ENCODE results near the gene NAB2.

NAB2 gene

DNA sequence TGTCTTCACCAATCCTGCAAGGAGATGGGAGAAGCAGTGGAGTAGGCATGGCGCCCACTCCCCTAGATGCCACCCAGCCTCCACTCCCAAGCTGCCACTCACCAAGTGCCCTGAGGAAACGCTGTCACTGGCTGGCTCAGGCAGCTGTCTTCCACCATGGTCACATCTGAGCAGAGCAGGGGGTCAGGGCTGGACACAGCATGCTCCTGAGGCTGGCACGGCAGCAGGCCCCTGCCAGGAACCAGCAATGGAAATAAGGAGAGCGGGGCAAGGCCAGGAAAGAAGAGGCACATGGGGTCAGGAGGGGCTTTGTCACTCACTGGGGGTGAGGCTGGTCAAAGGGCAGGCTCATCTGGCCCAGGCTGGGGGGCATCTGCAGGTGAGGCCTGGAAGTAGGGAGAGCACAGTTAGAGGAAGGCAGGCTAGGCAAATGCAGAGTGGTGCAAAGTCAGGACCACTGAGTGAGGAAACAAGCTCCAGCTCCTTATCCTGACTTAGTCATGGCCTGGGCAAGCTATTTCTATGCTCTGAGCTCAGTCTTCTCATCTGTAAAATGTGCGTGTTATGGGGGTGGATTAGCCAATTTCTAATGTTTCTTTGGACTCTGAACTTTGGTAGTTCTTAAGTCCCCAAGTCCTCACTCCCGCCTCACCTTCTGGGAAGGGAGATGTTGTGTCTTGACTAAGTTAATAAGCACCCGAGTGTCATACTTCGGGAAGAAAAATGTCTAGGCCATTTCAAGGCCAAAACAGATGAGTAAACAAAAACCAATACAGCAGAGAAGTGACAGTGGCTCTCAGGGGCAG, 8.0 kb downstream of the NAB2 start:
- CTCF ChIA-PET: interaction anchor here (0.9 to 16.3 kb wide), 7 partner anchors 11 to 146 kb away, joined by 3 to 213 read pairs (median 4); partner anchors contain the start of genes NEMP1 and STAT6
- no peak for DNase-seq (ENCODE audit: extremely low spot score)
- POLR2A ChIA-PET: no interaction called here
- TF ChIP-seq CTCF (IDR thresholded peaks at IDR 0.05; ENCODE audit: control extremely low read depth, extremely low read depth, low read depth, missing control alignments): no peak

DNA sequence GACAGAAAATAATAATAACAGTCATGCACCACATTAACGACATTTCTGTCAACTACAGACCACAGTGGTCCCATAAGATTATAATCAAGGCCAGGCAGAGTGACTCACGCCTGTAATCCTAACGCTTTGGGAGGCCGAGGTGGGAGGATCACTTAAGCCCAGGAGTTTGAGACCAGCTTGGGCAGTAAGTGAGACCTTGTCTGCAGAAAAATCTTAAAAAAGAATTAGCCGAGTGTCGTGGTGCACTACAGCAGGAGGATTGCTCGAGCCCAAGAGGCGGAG, 8.6 kb downstream of the NAB2 start:
- CTCF ChIA-PET: interaction anchor here (0.9 to 16.3 kb wide), 7 partner anchors 11 to 146 kb away, joined by 3 to 213 read pairs (median 4); partner anchors contain the start of genes NEMP1 and STAT6
- no peak for DNase-seq (ENCODE audit: extremely low spot score)
- no peak for TF ChIP-seq CTCF (IDR thresholded peaks at IDR 0.05; ENCODE audit: control extremely low read depth, extremely low read depth, low read depth, missing control alignments)
- POLR2A ChIA-PET: interaction anchor here (0.7 kb wide), 1 partner anchor 14 kb away, joined by 7 read pairs; no protein-coding TSS in a partner anchor

GRCh38 chr12:57098546-57098945, 9.6 kb downstream of the NAB2 start:
- no peak for TF ChIP-seq CTCF (IDR thresholded peaks at IDR 0.05; ENCODE audit: control extremely low read depth, extremely low read depth, low read depth, missing control alignments)
- DNase-seq (ENCODE audit: extremely low spot score): no peak

GRCh38 chr12:57099047-57099714, 10.3 kb downstream of the NAB2 start:
- ChIA-PET POLR2A (interaction anchor here (0.9 kb wide), 1 partner anchor 11 kb away, joined by 3 read pairs; no protein-coding TSS in a partner anchor), CTCF (interaction anchor here (0.8 to 16.3 kb wide), 9 partner anchors 9 to 97 kb away, joined by 3 to 213 read pairs (median 4); partner anchors contain the start of gene STAT6)
- no peak for DNase-seq (ENCODE audit: extremely low spot score)
- TF ChIP-seq CTCF (IDR thresholded peaks at IDR 0.05; ENCODE audit: control extremely low read depth, extremely low read depth, low read depth, missing control alignments): no peak

More at GRCh38 chr12:57098546-57098945, 9.6 kb downstream of the NAB2 start:
- ChIA-PET CTCF (interaction anchor here (0.8 to 16.3 kb wide), 7 partner anchors 10 to 97 kb away, joined by 3 to 213 read pairs (median 5); partner anchors contain the start of gene STAT6), POLR2A (interaction anchor here (0.9 kb wide), 1 partner anchor 12 kb away, joined by 3 read pairs; no protein-coding TSS in a partner anchor)

DNA sequence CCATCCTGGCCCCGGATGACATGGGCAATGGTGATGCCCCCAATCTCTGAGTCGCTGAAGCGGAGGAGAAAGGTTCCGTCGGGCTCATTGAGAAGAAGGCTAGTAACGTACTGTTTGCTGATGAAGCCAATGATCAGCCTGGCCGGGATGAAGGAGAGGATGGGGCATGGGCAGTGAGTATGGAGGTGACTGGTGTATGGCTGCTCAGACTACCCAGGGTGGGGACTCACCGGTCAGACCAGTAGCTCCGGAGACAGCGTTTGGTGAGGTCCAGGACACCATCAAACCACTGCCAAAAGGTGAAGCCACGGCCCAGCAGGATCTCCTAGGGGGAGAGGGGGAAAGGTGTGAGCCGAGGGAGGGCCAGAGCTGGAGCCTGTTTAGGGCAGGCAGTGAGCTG, 10.9 kb downstream of the NAB2 start:
- CTCF ChIA-PET: interaction anchor here (1.0 to 16.3 kb wide), 7 partner anchors 9 to 143 kb away, joined by 3 to 213 read pairs (median 4); partner anchors contain the start of gene STAT6
- TF ChIP-seq CTCF (IDR thresholded peaks at IDR 0.05; ENCODE audit: control extremely low read depth, extremely low read depth, low read depth, missing control alignments): no peak
- POLR2A ChIA-PET: interaction anchor here (0.7 kb wide), 1 partner anchor 464 kb away, joined by 11 read pairs; no protein-coding TSS in a partner anchor
- no peak for DNase-seq (ENCODE audit: extremely low spot score)

Data from GM10248 (cell line).